Mesenchymal stem cell (in vitro differentiated cells and primary cell): ENCODE measurements around the gene CELSR3.

ENCODE experiments used
- DNase-seq: peaks from one replicate; pipeline ENCODE4 v3.0.0-alpha.2; 2013
- H2AFZ ChIP-seq: one replicate; pipeline ENCODE4 v1.6.1; 2013; ENCODE audit warnings: low read depth, mild to moderate bottlenecking, control low read depth, inconsistent platforms, low read length, moderate library complexity
- H2AK5ac ChIP-seq: 2 replicates; pipeline ENCODE4 v1.6.1; 2013; ENCODE audit warnings: low read length, moderate library complexity, mild to moderate bottlenecking, inconsistent platforms; ENCODE audit not compliant: severe bottlenecking
- H2BK120ac ChIP-seq: one replicate; pipeline ENCODE4 v1.6.1; 2013; ENCODE audit warnings: low read depth, mild to moderate bottlenecking, inconsistent platforms, low read length, moderate library complexity
- H2BK12ac ChIP-seq, 2 experiments: one replicate each; pipeline ENCODE4 v1.6.1; 2013; ENCODE audit warnings: inconsistent platforms in 2 of 2, low read length in 2 of 2, mild to moderate bottlenecking in 2 of 2, moderate library complexity in 2 of 2, control low read depth in 1 of 2
- H2BK15ac ChIP-seq: one replicate; pipeline ENCODE4 v1.6.1; 2013; ENCODE audit warnings: mild to moderate bottlenecking, low read depth, inconsistent platforms; ENCODE audit not compliant: poor library complexity, severe bottlenecking
- H2BK5ac ChIP-seq: 2 replicates; pipeline ENCODE4 v1.6.1; 2013; ENCODE audit warnings: low read depth, mild to moderate bottlenecking, low read length, control low read depth, inconsistent platforms; ENCODE audit not compliant: poor library complexity, severe bottlenecking
- H3K14ac ChIP-seq, 2 experiments: one replicate each; pipeline ENCODE4 v1.6.1; 2013; ENCODE audit warnings: inconsistent platforms in 2 of 2, low read length in 2 of 2, control low read depth in 1 of 2, mild to moderate bottlenecking in 1 of 2, moderate library complexity in 1 of 2
- H3K18ac ChIP-seq, 2 experiments: one replicate each; pipeline ENCODE4 v1.6.1; 2013; ENCODE audit warnings: inconsistent platforms in 2 of 2, low read length in 2 of 2, control low read depth in 1 of 2, low read depth in 1 of 2, mild to moderate bottlenecking in 1 of 2
- H3K23ac ChIP-seq, 2 experiments: one replicate each; pipeline ENCODE4 v1.6.1; 2013; ENCODE audit warnings: inconsistent platforms in 2 of 2, low read length in 2 of 2, mild to moderate bottlenecking in 2 of 2, moderate library complexity in 2 of 2, control low read depth in 1 of 2
- H3K27ac ChIP-seq: 2 replicates; pipeline ENCODE4 v1.5.1; 2013; ENCODE audit warnings: mild to moderate bottlenecking, moderate library complexity, low read length, control low read depth, inconsistent platforms; ENCODE audit not compliant: poor library complexity, severe bottlenecking
- H3K27me3 ChIP-seq, 2 experiments: 2 replicates each; pipeline versions ENCODE4 v1.6.1 to v1.7.0; 2013; ENCODE audit warnings: low read length in 2 of 2, mild to moderate bottlenecking in 2 of 2, moderate library complexity in 2 of 2, control low read depth in 1 of 2, inconsistent platforms in 1 of 2; ENCODE audit not compliant: control insufficient read depth in 1 of 2, insufficient read depth in 1 of 2
- H3K36me3 ChIP-seq, 2 experiments: 2 replicates each; pipeline versions ENCODE4 v1.6.1 to v1.7.0; 2013; ENCODE audit warnings: low read length in 2 of 2, control low read depth in 1 of 2, inconsistent platforms in 1 of 2, low read depth in 1 of 2, mild to moderate bottlenecking in 1 of 2; ENCODE audit not compliant: insufficient read depth in 2 of 2, control insufficient read depth in 1 of 2
- H3K4ac ChIP-seq, 2 experiments: one replicate each; pipeline ENCODE4 v1.6.1; 2013; ENCODE audit warnings: inconsistent platforms in 2 of 2, low read length in 2 of 2, mild to moderate bottlenecking in 2 of 2, moderate library complexity in 2 of 2, control low read depth in 1 of 2, low read depth in 1 of 2
- H3K4me1 ChIP-seq: 2 replicates; pipeline ENCODE4 v1.6.1; 2013; ENCODE audit warnings: low read depth, low read length, control low read depth; ENCODE audit not compliant: control insufficient read depth, insufficient read depth
- H3K4me2 ChIP-seq: 2 replicates; pipeline ENCODE4 v1.6.1; 2013; ENCODE audit warnings: low read length, mild to moderate bottlenecking, inconsistent platforms; ENCODE audit not compliant: poor library complexity, severe bottlenecking
- H3K4me3 ChIP-seq, 2 experiments: 2 replicates each; pipeline versions ENCODE4 v1.5.1 to v1.7.0; 2013; ENCODE audit warnings: low read length in 2 of 2, mild to moderate bottlenecking in 2 of 2, control low read depth in 1 of 2, low read depth in 1 of 2; ENCODE audit not compliant: insufficient read depth in 1 of 2
- H3K79me1 ChIP-seq: replicated peaks from 2 replicates; pipeline ENCODE4 v1.6.1; 2013; ENCODE audit warnings: mild to moderate bottlenecking, control low read depth, low read length, inconsistent platforms; ENCODE audit not compliant: poor library complexity, severe bottlenecking
- H3K9ac ChIP-seq: 2 replicates; pipeline ENCODE4 v1.7.0; 2013; ENCODE audit warnings: mild to moderate bottlenecking, low read length, moderate library complexity
- H3K9me3 ChIP-seq: 2 replicates; pipeline ENCODE4 v1.7.0; 2013; ENCODE audit warnings: mild to moderate bottlenecking, low read length; ENCODE audit not compliant: control insufficient read depth
- H4K8ac ChIP-seq: one replicate; pipeline ENCODE4 v1.6.1; 2013; ENCODE audit warnings: inconsistent platforms, mild to moderate bottlenecking, low read length, moderate library complexity
- H4K91ac ChIP-seq: one replicate; pipeline ENCODE4 v1.6.1; 2013; ENCODE audit warnings: mild to moderate bottlenecking, low read length, inconsistent platforms
- WGBS: methylation state at CpG from one replicate; pipeline ENCODE4 v1.1.7; 2013; ENCODE audit warnings: mixed read lengths; 5-methylcytosine and 5-hydroxymethylcytosine counted together

The CELSR3 gene

DNA sequence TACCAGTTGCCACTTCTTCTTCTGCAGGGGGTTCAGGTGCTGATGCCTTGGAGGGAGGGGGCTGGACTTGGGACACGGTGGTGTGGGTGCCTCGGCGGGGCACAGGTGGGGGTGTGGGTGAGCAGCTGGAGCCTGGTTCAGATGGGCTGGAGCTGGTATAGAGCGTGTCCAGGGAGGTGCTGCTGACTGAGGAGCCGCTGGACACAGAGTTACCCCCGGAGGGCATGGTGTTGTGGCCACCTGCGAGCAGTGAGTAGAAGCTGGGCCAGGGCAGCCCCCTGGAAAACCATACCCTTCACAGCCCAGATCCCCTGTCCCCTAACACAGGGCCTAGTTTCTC, 18.8 kb upstream of the CELSR3 start:
- Histone ChIP-seq H3K18ac (no peak overlapping the region), H2BK15ac (no peak overlapping the region), H3K9ac (no peak overlapping the region), H3K36me3 (peaks cover 52 to 58% of the 10 kb centered on the region in 2 experiments), H3K4ac (no peak overlapping the region), H2AFZ (no peak overlapping the region), H3K14ac (no peak overlapping the region), H3K9me3 (no peaks in the 10 kb centered on the region), H2AK5ac (no peak overlapping the region), H4K8ac (no peak overlapping the region), H2BK12ac (no peak overlapping the region), H4K91ac (no peak overlapping the region), H3K4me1 (peaks cover 39% of the 10 kb centered on the region), H2BK5ac (no peak overlapping the region), H3K4me3 (no peak overlapping the region), H3K4me2 (no peak overlapping the region), H3K79me1 (peaks cover 29% of the 10 kb centered on the region), H3K27ac (no peak overlapping the region), H3K23ac (no peak overlapping the region), H3K27me3 (no peaks in the 10 kb centered on the region), H2BK120ac (no peak overlapping the region)
- DNase-seq = no peak
- 100% methylated on average over 7 of the region's 7 CpGs for WGBS

DNA sequence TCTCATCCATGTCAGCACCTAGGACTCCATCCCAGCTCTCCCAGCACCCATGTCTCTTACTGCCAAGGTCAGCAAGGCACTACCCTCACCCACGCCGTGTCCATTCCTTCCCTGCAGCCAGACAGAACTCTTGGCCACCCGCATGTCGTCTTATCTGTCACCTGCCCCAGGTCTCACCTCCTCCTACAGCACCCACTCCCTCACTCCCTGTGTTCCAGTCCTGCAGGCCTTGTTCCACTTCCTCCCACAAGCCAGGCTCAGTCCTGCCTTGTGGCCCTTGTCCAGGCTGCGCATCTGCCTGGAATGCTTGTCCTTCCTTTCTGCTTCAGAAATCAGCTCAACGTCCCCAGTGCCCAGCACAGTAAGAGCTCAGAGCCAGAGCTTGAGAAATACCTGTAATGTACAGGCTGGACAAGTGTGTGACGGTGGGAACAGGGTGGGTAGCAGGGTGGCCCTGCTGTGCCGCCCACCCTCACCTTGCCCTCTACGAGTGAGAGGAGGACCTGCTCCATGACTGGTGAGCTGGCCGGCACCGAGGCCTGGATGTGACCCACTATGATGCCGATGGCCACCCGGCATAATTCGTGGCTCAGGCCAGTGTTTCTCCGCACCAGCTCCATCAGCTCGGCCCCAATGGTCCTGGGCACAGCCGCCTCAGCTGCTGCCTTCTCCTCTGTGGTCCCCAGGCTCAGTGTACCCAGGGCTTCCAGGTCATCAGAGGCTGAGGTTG, 18.3 kb upstream of the CELSR3 start:
- 99% methylated on average over 17 of the region's 17 CpGs for WGBS
- peaks cover 54 to 62% of the 10 kb centered on the region in 2 experiments for H3K36me3 ChIP-seq
- H3K27ac ChIP-seq = no peak overlapping the region
- H2BK120ac ChIP-seq = no peak overlapping the region
- no peak overlapping the region for H3K14ac ChIP-seq
- no peak overlapping the region for H2BK5ac ChIP-seq
- peaks cover 29% of the 10 kb centered on the region for H3K79me1 ChIP-seq
- H3K9me3 ChIP-seq = no peaks in the 10 kb centered on the region
- H3K9ac ChIP-seq = no peak overlapping the region
- no peak overlapping the region for H3K4me3 ChIP-seq
- H4K91ac ChIP-seq = no peak overlapping the region
- no peak overlapping the region for H4K8ac ChIP-seq
- no peak overlapping the region for H3K18ac ChIP-seq
- H3K4me1 ChIP-seq = peaks cover 38% of the 10 kb centered on the region
- H3K27me3 ChIP-seq = no peaks in the 10 kb centered on the region
- H2AK5ac ChIP-seq = no peak overlapping the region
- H2BK12ac ChIP-seq = no peak overlapping the region
- no peak overlapping the region for H2AFZ ChIP-seq
- no peak overlapping the region for H3K4me2 ChIP-seq
- DNase-seq = no peak
- H3K4ac ChIP-seq = no peak overlapping the region
- no peak overlapping the region for H2BK15ac ChIP-seq
- no peak overlapping the region for H3K23ac ChIP-seq

DNA sequence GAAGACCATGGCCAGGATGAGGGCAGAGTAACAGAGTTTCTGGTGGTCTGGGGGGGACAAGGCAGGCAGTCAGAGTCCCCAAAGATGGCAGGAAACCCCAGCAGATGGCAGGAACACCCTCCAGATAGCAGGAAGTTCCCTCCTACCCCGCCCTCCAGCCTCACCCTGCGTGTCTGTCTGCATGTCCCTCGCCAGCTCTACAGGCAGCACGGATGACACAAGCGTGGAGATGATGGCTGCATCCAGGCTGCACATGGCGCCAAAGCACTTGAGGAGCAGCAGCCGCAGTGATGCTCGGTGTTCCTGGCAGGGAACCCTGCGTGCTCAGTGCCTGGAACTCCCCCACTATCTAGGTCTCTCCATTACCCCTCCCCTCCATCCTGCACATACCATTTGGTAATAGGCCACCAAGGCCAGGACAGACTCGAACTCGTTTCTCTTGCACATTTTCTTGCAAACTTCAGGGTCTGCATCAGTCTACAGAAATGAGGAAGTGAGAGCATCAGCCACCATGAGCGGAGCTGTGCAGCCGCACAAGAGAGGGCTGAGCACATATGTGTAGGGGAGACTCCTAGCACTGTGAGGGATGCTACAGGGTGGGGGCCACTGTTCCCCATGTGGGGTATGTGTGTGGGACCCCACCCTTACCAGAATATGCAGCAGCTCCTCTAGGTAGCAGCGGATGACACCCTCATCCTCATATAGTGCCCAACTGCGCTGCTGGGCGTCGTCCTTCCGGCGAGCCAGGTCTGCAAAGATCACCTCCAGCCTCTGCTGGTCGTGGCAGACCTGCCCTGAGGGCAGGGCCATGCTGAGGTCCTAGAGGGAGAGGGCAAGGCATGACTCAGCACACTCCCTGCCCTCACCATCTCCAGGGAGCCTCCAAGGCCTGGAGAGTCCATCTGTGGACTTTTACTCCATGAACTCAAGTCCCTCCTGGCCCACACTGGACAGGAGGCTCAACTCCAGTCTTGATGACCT, 17.0 kb upstream of the CELSR3 start:
- WGBS = 95% methylated on average over 20 of the region's 20 CpGs

More for the DNA sequence above, 17.0 kb upstream of the CELSR3 start:
- Histone ChIP-seq H3K27me3 (no peaks in the 10 kb centered on the region), H3K14ac (no peak overlapping the region), H3K9ac (no peak overlapping the region), H3K4me1 (peaks cover 31% of the 10 kb centered on the region), H2AK5ac (no peak overlapping the region), H2BK15ac (no peak overlapping the region), H3K23ac (no peak overlapping the region), H3K4me2 (no peak overlapping the region), H2BK12ac (no peak overlapping the region), H2AFZ (no peak overlapping the region), H3K9me3 (no peaks in the 10 kb centered on the region), H3K79me1 (peaks cover 29% of the 10 kb centered on the region), H3K18ac (no peak overlapping the region), H3K4me3 (no peak overlapping the region), H2BK5ac (no peak overlapping the region), H3K4ac (no peak overlapping the region), H2BK120ac (no peak overlapping the region), H3K27ac (no peak overlapping the region), H4K91ac (no peak overlapping the region), H4K8ac (no peak overlapping the region), H3K36me3 (peaks cover 63 to 70% of the 10 kb centered on the region in 2 experiments)
- DNase-seq = no peak
